Osteoblast (primary cell): ENCODE results near the gene LRP8. TPM values are rescaled to one million over a fixed set of nuclear protein-coding genes. Genes with fewer than 3 reads are reported as not detected.

Source experiments
- DNase-seq: peaks from one replicate; pipeline ENCODE4 v3.0.0; 2011; ENCODE audit warnings: low spot score, mixed read lengths; ENCODE audit not compliant: insufficient read length; ENCODE audit errors: missing footprints
- H2AFZ ChIP-seq: 2 replicates; pipeline ENCODE4 v1.6.0; 2011; ENCODE audit warnings: mild to moderate bottlenecking, low read length
- H3K27ac ChIP-seq: 2 replicates; pipeline ENCODE4 v1.5.1; 2011; ENCODE audit warnings: mild to moderate bottlenecking, low read depth, low read length, moderate library complexity
- H3K27me3 ChIP-seq: 2 replicates; pipeline ENCODE4 v1.6.0; 2012; ENCODE audit warnings: mild to moderate bottlenecking, control low read depth, inconsistent platforms, low read length, moderate library complexity; ENCODE audit not compliant: insufficient read depth
- H3K36me3 ChIP-seq: 2 replicates; pipeline ENCODE4 v1.5.1; 2011; ENCODE audit warnings: mild to moderate bottlenecking, low read length, control low read depth, moderate library complexity; ENCODE audit not compliant: insufficient read depth
- H3K4me1 ChIP-seq: 2 replicates; pipeline ENCODE4 v1.5.1; 2011; ENCODE audit warnings: mild to moderate bottlenecking, low read length, control low read depth, moderate library complexity; ENCODE audit not compliant: insufficient read depth
- H3K4me2 ChIP-seq: 2 replicates; pipeline ENCODE4 v1.6.0; 2011; ENCODE audit warnings: mild to moderate bottlenecking, low read length; ENCODE audit not compliant: insufficient read depth
- H3K4me3 ChIP-seq: fragments of 200-600 bp; sonication (generic); 3 replicates; pipeline ENCODE4 v1.5.1; 2012; ENCODE audit warnings: mild to moderate bottlenecking, low read length, inconsistent platforms; ENCODE audit not compliant: insufficient read depth
- H3K79me2 ChIP-seq: 2 replicates; pipeline ENCODE4 v1.6.0; 2012; ENCODE audit warnings: mild to moderate bottlenecking, low read length, control low read depth, inconsistent platforms; ENCODE audit not compliant: insufficient read depth
- H3K9me3 ChIP-seq: 2 replicates; pipeline ENCODE4 v1.5.1; 2011; ENCODE audit warnings: low read depth, low read length, control low read depth
- H4K20me1 ChIP-seq: 2 replicates; pipeline ENCODE4 v1.6.0; 2012; ENCODE audit warnings: mild to moderate bottlenecking, low read length, control low read depth; ENCODE audit not compliant: insufficient read depth
- total RNA-seq: library from RNA; depleted of rRNA; stranded (reverse); fragments of >200 nt; gene quantifications from 2 replicates; pipeline ENCODE4 v1.2.3, GENCODE V29; 2012
- TF ChIP-seq, protein P1 (sequence below): IDR thresholded peaks from 2 replicates; pipeline ENCODE4 v1.5.1; 2011; ENCODE audit warnings: mild to moderate bottlenecking, low read depth, low read length, moderate library complexity; ENCODE audit errors: extremely low read depth

LRP8 gene
- total RNA-seq, 1 donor: 11.2 TPM

DNA sequence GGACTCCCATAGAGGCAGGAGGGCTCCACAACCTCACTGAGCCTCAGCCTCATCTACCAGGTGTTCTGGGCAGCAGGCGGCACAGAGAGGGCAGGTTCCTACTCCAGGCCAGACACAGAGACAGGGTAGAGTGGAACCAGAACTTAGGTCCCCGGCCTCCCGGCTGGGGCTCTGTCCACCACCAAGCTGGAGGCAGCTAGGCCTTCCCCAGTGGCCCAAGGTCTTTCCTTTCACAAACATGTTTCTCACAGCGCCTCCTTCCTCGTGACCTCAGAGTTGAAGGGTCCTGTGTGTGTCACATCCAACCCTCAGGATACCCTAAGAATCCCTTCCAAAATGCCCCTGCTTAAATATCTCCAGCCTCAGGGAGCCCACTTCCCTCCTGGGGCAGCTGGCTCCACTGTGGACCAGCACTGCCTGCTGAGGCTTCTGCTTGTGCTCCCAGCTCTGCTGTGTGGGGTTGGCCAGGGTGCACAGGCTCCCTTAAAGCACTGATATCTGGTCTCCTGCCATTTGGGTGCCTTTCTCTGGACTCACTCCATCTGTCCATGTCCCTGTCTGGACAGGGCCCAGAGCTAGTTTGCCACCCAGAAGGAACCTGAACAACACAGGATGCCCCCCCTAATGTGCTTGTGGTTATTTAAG is 56.3 kb downstream of the LRP8 start:
- DNase-seq: peak; percentile 43
- Histone ChIP-seq H4K20me1 (no peaks in the 10 kb centered on the region), H3K4me2 (no peak overlapping the region), H3K27me3 (no peaks in the 10 kb centered on the region), H3K9me3 (no peaks in the 10 kb centered on the region), H3K27ac (no peak overlapping the region), H3K79me2 (no peaks in the 10 kb centered on the region), H3K36me3 (no peaks in the 10 kb centered on the region), H3K4me1 (no peaks in the 10 kb centered on the region), H2AFZ (no peak overlapping the region), H3K4me3 (no peak overlapping the region)
- TF ChIP-seq, protein P1, sequence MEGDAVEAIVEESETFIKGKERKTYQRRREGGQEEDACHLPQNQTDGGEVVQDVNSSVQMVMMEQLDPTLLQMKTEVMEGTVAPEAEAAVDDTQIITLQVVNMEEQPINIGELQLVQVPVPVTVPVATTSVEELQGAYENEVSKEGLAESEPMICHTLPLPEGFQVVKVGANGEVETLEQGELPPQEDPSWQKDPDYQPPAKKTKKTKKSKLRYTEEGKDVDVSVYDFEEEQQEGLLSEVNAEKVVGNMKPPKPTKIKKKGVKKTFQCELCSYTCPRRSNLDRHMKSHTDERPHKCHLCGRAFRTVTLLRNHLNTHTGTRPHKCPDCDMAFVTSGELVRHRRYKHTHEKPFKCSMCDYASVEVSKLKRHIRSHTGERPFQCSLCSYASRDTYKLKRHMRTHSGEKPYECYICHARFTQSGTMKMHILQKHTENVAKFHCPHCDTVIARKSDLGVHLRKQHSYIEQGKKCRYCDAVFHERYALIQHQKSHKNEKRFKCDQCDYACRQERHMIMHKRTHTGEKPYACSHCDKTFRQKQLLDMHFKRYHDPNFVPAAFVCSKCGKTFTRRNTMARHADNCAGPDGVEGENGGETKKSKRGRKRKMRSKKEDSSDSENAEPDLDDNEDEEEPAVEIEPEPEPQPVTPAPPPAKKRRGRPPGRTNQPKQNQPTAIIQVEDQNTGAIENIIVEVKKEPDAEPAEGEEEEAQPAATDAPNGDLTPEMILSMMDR: no peak

DNA sequence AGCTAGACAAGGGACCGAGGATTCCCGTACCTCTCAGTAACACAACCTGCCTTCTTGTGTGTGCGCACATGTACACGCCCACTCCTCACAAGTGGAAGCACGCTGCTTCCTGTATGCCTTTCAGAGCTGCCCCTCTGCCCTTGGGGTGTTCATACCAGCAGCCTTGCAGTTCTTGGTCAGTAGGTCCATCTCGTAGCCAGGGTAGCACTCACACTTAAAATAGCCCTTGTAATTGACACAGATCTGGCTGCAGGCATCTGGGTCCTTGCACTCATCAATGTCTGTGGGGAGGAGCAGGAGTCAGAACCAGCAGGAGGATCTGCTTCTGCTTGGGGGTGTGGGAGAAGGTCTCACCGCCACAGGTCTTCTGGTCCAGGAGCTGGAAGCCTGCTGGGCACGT is 57.0 kb downstream of the LRP8 start:
- Histone ChIP-seq H3K36me3 (no peaks in the 10 kb centered on the region), H3K4me2 (no peak overlapping the region), H3K27me3 (no peaks in the 10 kb centered on the region), H3K4me3 (no peak overlapping the region), H3K79me2 (no peaks in the 10 kb centered on the region), H3K9me3 (no peaks in the 10 kb centered on the region), H2AFZ (no peak overlapping the region), H4K20me1 (no peaks in the 10 kb centered on the region), H3K4me1 (no peaks in the 10 kb centered on the region), H3K27ac (no peak overlapping the region)
- peak; percentile 74 for DNase-seq
- TF ChIP-seq, protein P1: no peak

DNA sequence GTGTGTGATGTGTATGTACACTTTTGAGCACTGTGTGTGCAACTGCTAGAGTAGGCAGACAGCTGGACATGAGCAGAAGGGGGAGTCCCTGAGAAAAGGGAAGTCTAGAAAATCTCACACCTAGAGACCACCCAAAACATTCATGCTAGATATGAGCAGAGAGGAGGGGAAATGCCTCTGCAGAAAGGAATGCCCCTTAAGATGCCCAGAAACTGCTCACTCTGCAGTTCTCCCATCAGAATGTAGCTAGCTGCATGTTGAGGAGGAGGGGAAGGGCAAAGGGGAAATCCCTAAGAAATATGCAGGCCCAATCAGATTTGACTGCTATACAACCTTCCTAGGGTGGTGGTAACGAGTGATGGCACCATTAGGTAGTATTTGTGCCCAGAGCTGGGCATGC is 57.8 kb downstream of the LRP8 start:
- H4K20me1 ChIP-seq: no peaks in the 10 kb centered on the region
- no peaks in the 10 kb centered on the region for H3K9me3 ChIP-seq
- no peak overlapping the region for H3K27ac ChIP-seq
- peaks cover 2% of the 10 kb centered on the region for H3K4me1 ChIP-seq
- H2AFZ ChIP-seq: no peak overlapping the region
- H3K79me2 ChIP-seq: no peaks in the 10 kb centered on the region
- H3K36me3 ChIP-seq: peaks cover 7% of the 10 kb centered on the region
- TF ChIP-seq, protein P1: no peak
- no peak for DNase-seq
- no peak overlapping the region for H3K4me2 ChIP-seq
- no peak overlapping the region for H3K4me3 ChIP-seq
- H3K27me3 ChIP-seq: no peaks in the 10 kb centered on the region

DNA sequence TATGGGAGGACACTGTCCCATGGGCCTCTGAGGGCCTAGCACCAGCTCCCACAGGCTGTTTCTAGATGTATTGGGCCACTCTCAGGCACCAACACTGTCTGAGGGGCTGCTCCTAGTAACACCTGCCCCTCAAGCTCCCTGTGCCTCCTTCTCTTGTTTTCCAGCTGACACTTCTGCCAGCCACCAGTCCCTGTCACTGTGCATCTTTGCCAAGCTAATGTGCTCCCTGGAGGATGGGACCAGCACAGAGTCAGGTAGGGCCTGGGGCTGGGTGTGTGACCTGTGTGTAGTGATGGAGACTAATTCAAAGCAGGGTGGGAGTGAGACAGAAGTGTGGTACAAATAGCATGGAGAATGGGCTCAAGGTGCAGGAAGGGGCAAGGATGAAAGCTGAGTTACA is 60.1 kb downstream of the LRP8 start:
- peaks cover 2% of the 10 kb centered on the region for H3K4me1 ChIP-seq
- no peaks in the 10 kb centered on the region for H3K79me2 ChIP-seq
- no peak overlapping the region for H3K4me3 ChIP-seq
- H3K27ac ChIP-seq: no peak overlapping the region
- H3K9me3 ChIP-seq: no peaks in the 10 kb centered on the region
- H2AFZ ChIP-seq: no peak overlapping the region
- no peak for DNase-seq
- TF ChIP-seq, protein P1: no peak
- H3K4me2 ChIP-seq: no peak overlapping the region
- H4K20me1 ChIP-seq: no peaks in the 10 kb centered on the region
- H3K36me3 ChIP-seq: peaks cover 7% of the 10 kb centered on the region
- no peaks in the 10 kb centered on the region for H3K27me3 ChIP-seq
